Suprapubic skin (tissue), 4 donors: ENCODE measurements around the gene CCM2L. TPM values are rescaled to one million over a fixed set of nuclear protein-coding genes. Genes with fewer than 3 reads are reported as not detected.

Experiments
- DNase-seq, 2 donors: peaks; one replicate each; pipeline ENCODE4 v3.0.0-alpha.2; 2019; ENCODE audit warnings: low spot score in 2 of 2
- H3K27ac ChIP-seq: fragments of 200-600 bp; sonication (generic); one replicate; pipeline ENCODE4 v1.5.1; 2019
- H3K27me3 ChIP-seq: fragments of 200-600 bp; sonication (generic); one replicate; pipeline ENCODE4 v1.5.1; 2019
- H3K36me3 ChIP-seq: fragments of 200-600 bp; sonication (generic); one replicate; pipeline ENCODE4 v1.5.1; 2019
- H3K4me1 ChIP-seq: fragments of 200-600 bp; sonication (generic); one replicate; pipeline ENCODE4 v1.5.1; 2019
- H3K4me3 ChIP-seq: fragments of 200-600 bp; sonication (generic); one replicate; pipeline ENCODE4 v1.5.1; 2019; ENCODE audit warnings: mild to moderate bottlenecking
- H3K9me3 ChIP-seq: fragments of 200-600 bp; sonication (generic); one replicate; pipeline ENCODE4 v1.5.1; 2019
- EP300 ChIP-seq: sonication (generic); formaldehyde crosslinking; IDR thresholded peaks from one replicate; pipeline ENCODE4 v1.6.1; 2017; ENCODE audit warnings: antibody characterized with exemption
- POLR2A ChIP-seq, 2 donors: fragments of 450-650 bp; IDR thresholded peaks; one replicate each; pipeline ENCODE4 v1.6.1; 2017; ENCODE audit warnings: antibody characterized with exemption in 2 of 2, mild to moderate bottlenecking in 2 of 2, moderate library complexity in 2 of 2
- POLR2AphosphoS5 ChIP-seq, 3 donors: sonication (generic); formaldehyde crosslinking; IDR thresholded peaks; one replicate each; pipeline ENCODE4 v1.6.1; 2017; ENCODE audit warnings: antibody characterized with exemption in 3 of 3
- WGBS: methylation state at CpG from one replicate; pipeline ENCODE4 v1.1.5; 2018; 5-methylcytosine and 5-hydroxymethylcytosine counted together
- total RNA-seq, 4 donors: library from RNA; depleted of rRNA; stranded (reverse); fragments of >200 nt; gene quantifications; one replicate each; pipeline ENCODE4 v1.1.0, GENCODE V29; 2016
- TF ChIP-seq, protein P1 (sequence below), 2 donors: fragments of 200-600 bp in 1 of 2; fragments of 450-650 bp in 1 of 2; sonication (generic) in 1 of 2; IDR thresholded peaks; one replicate each; pipeline ENCODE4 v1.5.1; 2016 to 2019; ENCODE audit warnings: antibody characterized with exemption in 2 of 2, mild to moderate bottlenecking in 1 of 2, moderate library complexity in 1 of 2

The CCM2L gene
- total RNA-seq, 4 donors from 2014 or later = 0.62 to 3.4 (median 1.4) TPM

DNA sequence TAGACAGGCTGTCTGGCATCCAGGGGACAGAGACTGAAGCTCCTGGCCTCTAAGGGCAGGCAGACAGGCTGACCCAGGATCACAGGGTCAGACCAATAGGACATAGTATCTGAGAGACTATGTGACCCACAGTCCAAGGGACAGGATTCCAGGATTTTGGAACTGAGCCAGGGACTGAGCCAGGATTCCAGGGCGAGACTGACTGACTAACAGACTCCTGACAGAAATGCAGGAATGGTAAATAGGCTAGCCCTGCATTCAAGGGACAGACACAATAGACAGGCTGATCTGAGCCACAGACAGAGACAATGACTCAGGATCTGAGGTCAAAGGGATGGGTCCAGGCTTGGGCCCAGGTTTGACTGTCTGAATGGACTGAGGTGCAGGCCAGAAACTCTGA, 22.5 kb upstream of the CCM2L start:
- TF ChIP-seq, protein P1, sequence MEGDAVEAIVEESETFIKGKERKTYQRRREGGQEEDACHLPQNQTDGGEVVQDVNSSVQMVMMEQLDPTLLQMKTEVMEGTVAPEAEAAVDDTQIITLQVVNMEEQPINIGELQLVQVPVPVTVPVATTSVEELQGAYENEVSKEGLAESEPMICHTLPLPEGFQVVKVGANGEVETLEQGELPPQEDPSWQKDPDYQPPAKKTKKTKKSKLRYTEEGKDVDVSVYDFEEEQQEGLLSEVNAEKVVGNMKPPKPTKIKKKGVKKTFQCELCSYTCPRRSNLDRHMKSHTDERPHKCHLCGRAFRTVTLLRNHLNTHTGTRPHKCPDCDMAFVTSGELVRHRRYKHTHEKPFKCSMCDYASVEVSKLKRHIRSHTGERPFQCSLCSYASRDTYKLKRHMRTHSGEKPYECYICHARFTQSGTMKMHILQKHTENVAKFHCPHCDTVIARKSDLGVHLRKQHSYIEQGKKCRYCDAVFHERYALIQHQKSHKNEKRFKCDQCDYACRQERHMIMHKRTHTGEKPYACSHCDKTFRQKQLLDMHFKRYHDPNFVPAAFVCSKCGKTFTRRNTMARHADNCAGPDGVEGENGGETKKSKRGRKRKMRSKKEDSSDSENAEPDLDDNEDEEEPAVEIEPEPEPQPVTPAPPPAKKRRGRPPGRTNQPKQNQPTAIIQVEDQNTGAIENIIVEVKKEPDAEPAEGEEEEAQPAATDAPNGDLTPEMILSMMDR (IDR thresholded peaks at IDR 0.05) = no peak
- TF ChIP-seq POLR2A (IDR thresholded peaks at IDR 0.05) = no peak
- no peak for TF ChIP-seq POLR2AphosphoS5 (IDR thresholded peaks at IDR 0.05)
- no peak for TF ChIP-seq EP300
- H3K27ac ChIP-seq = no peak overlapping the region
- 36% methylated on average over 1 of the region's 1 CpG for WGBS

GRCh38 chr20:31988430-31989015, 21.7 kb upstream of the CCM2L start:
- WGBS = 94% methylated on average over 5 of the region's 5 CpGs

More for the DNA sequence above, 22.5 kb upstream of the CCM2L start:
- DNase-seq = no peak
- Histone ChIP-seq H3K27me3 (no peaks in the 10 kb centered on the region), H3K4me3 (no peak overlapping the region), H3K36me3 (no peaks in the 10 kb centered on the region), H3K9me3 (no peaks in the 10 kb centered on the region), H3K4me1 (no peaks in the 10 kb centered on the region)

DNA sequence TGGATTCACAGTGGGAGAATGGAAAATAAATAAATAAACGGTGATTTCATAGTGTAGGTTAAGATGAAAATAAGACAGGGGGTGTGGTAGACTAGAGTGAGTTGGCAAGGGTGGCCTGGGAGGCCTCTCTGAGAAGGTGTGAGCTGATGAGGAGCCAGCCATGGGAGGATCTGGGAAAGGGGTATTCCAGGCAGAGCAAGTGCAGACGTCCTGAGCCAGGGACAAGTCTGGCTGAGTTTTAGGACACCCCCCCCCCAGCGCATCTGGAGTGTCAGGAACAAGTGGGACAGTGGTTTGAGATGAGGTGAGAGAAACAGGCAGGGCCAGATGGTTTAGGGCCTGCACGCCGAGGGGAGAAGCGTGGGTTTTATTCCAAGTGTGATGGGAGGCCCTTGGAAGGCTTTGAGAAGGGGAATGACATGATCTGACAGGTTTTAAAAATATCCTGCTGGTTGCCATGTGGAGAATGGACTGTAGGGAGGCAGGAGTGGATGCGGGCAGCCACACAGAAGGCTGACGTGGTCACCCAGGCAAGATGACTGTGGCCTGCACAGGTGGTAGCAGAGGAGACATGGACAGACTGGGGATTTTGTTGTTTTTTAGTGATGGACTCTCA, 21.1 kb upstream of the CCM2L start:
- no peaks in the 10 kb centered on the region for H3K36me3 ChIP-seq
- 62% methylated on average over 8 of the region's 8 CpGs for WGBS
- no peak overlapping the region for H3K4me3 ChIP-seq
- peaks cover 13% of the 10 kb centered on the region for H3K27me3 ChIP-seq
- TF ChIP-seq EP300 (no peak), POLR2A (IDR thresholded peaks at IDR 0.05) (no peak)
- no peak overlapping the region for H3K27ac ChIP-seq
- H3K4me1 ChIP-seq = no peaks in the 10 kb centered on the region
- no peaks in the 10 kb centered on the region for H3K9me3 ChIP-seq
- DNase-seq = no peak

More at GRCh38 chr20:31988430-31989015, 21.7 kb upstream of the CCM2L start:
- H3K9me3 ChIP-seq = no peaks in the 10 kb centered on the region
- no peaks in the 10 kb centered on the region for H3K36me3 ChIP-seq
- no peak for TF ChIP-seq POLR2A (IDR thresholded peaks at IDR 0.05)
- TF ChIP-seq POLR2AphosphoS5 (IDR thresholded peaks at IDR 0.05) = no peak
- TF ChIP-seq, protein P1 (IDR thresholded peaks at IDR 0.05) = no peak
- TF ChIP-seq EP300 = no peak
- H3K4me3 ChIP-seq = no peak overlapping the region
- H3K27me3 ChIP-seq = peaks cover 7% of the 10 kb centered on the region
- H3K4me1 ChIP-seq = no peaks in the 10 kb centered on the region
- no peak overlapping the region for H3K27ac ChIP-seq
- DNase-seq = no peak

DNA sequence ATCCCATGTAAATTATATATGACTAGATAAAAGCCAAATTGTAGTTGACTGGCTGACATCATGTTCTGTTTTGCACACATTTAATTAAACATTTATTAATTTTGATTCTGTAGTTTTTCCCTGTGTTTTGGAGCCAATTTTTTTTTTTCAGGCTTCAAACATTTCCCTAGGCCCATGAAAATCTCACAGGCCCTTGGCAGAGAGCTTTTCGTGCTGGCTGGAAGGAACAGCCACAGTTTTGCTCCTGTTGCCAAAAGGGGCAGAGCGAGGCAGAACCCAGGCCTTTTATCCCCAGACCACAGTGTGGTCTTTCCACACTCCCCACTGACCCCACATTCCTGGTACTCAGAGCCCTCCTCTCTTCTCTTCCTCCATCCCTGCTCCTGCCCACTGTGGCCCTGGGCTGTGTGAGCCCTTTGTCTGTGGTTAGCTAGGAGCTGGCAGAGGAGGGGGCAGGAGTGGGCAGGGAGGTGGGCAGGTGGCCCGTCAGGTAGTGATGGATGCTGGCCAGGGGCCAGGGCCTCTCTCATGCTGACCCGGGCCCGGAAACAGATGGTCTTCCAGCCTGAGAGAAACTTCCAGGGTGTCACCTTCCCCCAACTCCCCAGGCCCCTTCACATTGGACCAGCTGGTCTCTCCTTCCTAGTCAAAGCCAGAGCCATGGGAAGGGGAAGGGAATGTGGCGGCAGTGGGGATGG, 19.4 kb upstream of the CCM2L start:
- Histone ChIP-seq H3K4me3 (no peak overlapping the region), H3K9me3 (no peaks in the 10 kb centered on the region), H3K27me3 (peaks cover 29% of the 10 kb centered on the region), H3K4me1 (peaks cover 3% of the 10 kb centered on the region), H3K27ac (no peak overlapping the region), H3K36me3 (no peaks in the 10 kb centered on the region)
- DNase-seq = no peak
- TF ChIP-seq POLR2AphosphoS5 (IDR thresholded peaks at IDR 0.05) = no peak
- no peak for TF ChIP-seq POLR2A (IDR thresholded peaks at IDR 0.05)
- TF ChIP-seq EP300 = no peak
- TF ChIP-seq, protein P1 (IDR thresholded peaks at IDR 0.05) = no peak
- WGBS = 49% methylated on average over 6 of the region's 6 CpGs

DNA sequence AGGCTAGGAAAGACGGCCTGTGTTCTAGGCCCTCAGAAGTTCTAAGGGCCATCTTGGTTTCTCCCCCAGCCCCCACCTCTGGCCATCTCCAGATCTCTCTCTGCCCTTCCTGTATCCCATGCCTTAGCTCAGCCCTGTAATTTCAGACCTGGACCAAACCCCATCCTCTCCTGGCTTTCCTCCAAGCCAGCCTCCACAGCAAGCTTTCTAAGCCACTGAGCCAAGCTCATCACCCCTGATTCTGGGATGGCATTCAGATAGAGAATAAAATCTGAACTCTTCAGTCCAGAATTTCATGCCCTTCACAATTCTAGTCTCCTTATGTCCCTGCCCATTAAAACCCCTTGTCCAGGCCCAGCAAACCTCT, 18.9 kb upstream of the CCM2L start:
- DNase-seq = no peak
- Histone ChIP-seq H3K27ac (no peak overlapping the region), H3K27me3 (peaks cover 35% of the 10 kb centered on the region), H3K36me3 (no peaks in the 10 kb centered on the region), H3K9me3 (no peaks in the 10 kb centered on the region), H3K4me3 (no peak overlapping the region), H3K4me1 (peaks cover 3% of the 10 kb centered on the region)
- WGBS = 42% methylated on average over 1 of the region's 1 CpG
- TF ChIP-seq, protein P1 (IDR thresholded peaks at IDR 0.05) = no peak
